Liver (tissue), 9 donors: ENCODE results near the gene HOOK1. TPM values are rescaled to one million over a fixed set of nuclear protein-coding genes. Genes with fewer than 3 reads are reported as not detected.
"Not testable (repeated sequence)": the region's sequence is repeated elsewhere in the genome, so short reads cannot be mapped to it uniquely, and the experiment has no call there.

Experiments used
- DNase-seq: peaks from one replicate; pipeline ENCODE4 v3.0.0-alpha.2; 2017; ENCODE audit warnings: low spot score
- H3K27ac ChIP-seq, 2 donors: one replicate each; pipeline ENCODE4 v1.7.0; 2013; ENCODE audit warnings: inconsistent platforms in 2 of 2, low read length in 2 of 2, control low read depth in 1 of 2, low read depth in 1 of 2, mild to moderate bottlenecking in 1 of 2
- H3K27me3 ChIP-seq, 4 donors: one replicate each; pipeline versions ENCODE4 v1.6.1 to v1.7.0; 2013; ENCODE audit warnings: low read length in 3 of 4, inconsistent platforms in 1 of 4, mild to moderate bottlenecking in 1 of 4, moderate library complexity in 1 of 4; ENCODE audit not compliant: control insufficient read depth in 4 of 4, insufficient read depth in 4 of 4
- H3K36me3 ChIP-seq, 4 donors: one replicate each; pipeline versions ENCODE4 v1.6.1 to v1.7.0; 2013; ENCODE audit warnings: low read length in 3 of 4, mild to moderate bottlenecking in 3 of 4, low read depth in 1 of 4, moderate library complexity in 1 of 4; ENCODE audit not compliant: control insufficient read depth in 4 of 4, insufficient read depth in 3 of 4
- H3K4me1 ChIP-seq, 4 donors: one replicate each; pipeline versions ENCODE4 v1.6.1 to v1.7.0; 2013; ENCODE audit warnings: low read length in 3 of 4, mild to moderate bottlenecking in 3 of 4, moderate library complexity in 1 of 4; ENCODE audit not compliant: control insufficient read depth in 4 of 4, insufficient read depth in 4 of 4
- H3K4me3 ChIP-seq, 3 donors: one replicate each; pipeline versions ENCODE4 v1.6.1 to v1.7.0; 2013; ENCODE audit warnings: low read length in 3 of 3, control low read depth in 1 of 3, low read depth in 1 of 3, mild to moderate bottlenecking in 1 of 3
- H3K9ac ChIP-seq, 2 donors: one replicate each; pipeline ENCODE4 v1.7.0; 2013; ENCODE audit warnings: low read length in 2 of 2, mild to moderate bottlenecking in 2 of 2, moderate library complexity in 2 of 2, control low read depth in 1 of 2, low read depth in 1 of 2
- H3K9me3 ChIP-seq, 4 donors: one replicate each; pipeline versions ENCODE4 v1.6.1 to v1.7.0; 2013; ENCODE audit warnings: low read length in 3 of 4; ENCODE audit not compliant: control insufficient read depth in 4 of 4
- FOXA1 ChIP-seq: IDR thresholded peaks from 2 replicates; pipeline ENCODE4 v1.6.1; 2016; ENCODE audit warnings: antibody characterized with exemption
- HNF4G ChIP-seq: IDR thresholded peaks from 2 replicates; pipeline ENCODE4 v1.6.1; 2016; ENCODE audit warnings: antibody characterized with exemption
- JUND ChIP-seq, 2 donors: IDR thresholded peaks; 2 replicates each; pipeline ENCODE4 v1.6.1; 2016; ENCODE audit warnings: antibody characterized with exemption in 2 of 2
- NR2F2 ChIP-seq: IDR thresholded peaks from 2 replicates; pipeline ENCODE4 v1.6.1; 2016; ENCODE audit warnings: antibody characterized with exemption
- RAD21 ChIP-seq, 2 donors: IDR thresholded peaks; 2 replicates each; pipeline ENCODE4 v1.6.1; 2016; ENCODE audit warnings: antibody characterized with exemption in 2 of 2, mild to moderate bottlenecking in 2 of 2
- RXRA ChIP-seq, 2 donors: IDR thresholded peaks; 2 replicates each; pipeline ENCODE4 v1.6.1; 2017 to 2018; ENCODE audit warnings: antibody characterized with exemption in 2 of 2, mild to moderate bottlenecking in 1 of 2
- SP1 ChIP-seq: IDR thresholded peaks from 2 replicates; pipeline ENCODE4 v1.6.1; 2018; ENCODE audit warnings: antibody characterized with exemption, mild to moderate bottlenecking
- TAF1 ChIP-seq: conservative IDR thresholded peaks from 2 replicates; pipeline ENCODE4 v1.6.1; 2016; ENCODE audit warnings: antibody characterized with exemption, mild to moderate bottlenecking
- YY1 ChIP-seq: IDR thresholded peaks from 2 replicates; pipeline ENCODE4 v1.6.1; 2016; ENCODE audit warnings: antibody characterized with exemption, mild to moderate bottlenecking
- WGBS: extraction: QIAGEN DNeasy Blood & Tissue Kit; methylation state at CpG from one replicate; pipeline ENCODE4 v1.1.7; 2013; 5-methylcytosine and 5-hydroxymethylcytosine counted together
- polyA plus RNA-seq, 2 donors: library from polyadenylated mRNA; stranded (reverse) in 1 of 2; unstranded in 1 of 2; fragments of 200-250 nt in 1 of 2; fragments of >200 nt in 1 of 2; fragmentation: Nextera tagmentation in 1 of 2; extraction: Ambion mirVana in 1 of 2; gene quantifications; one replicate each; pipeline versions ENCODE4 v1.2.1 to v1.2.3, GENCODE V29; 2013 to 2015
- total RNA-seq, 2 donors: library from RNA; depleted of rRNA; stranded (reverse); fragments of >200 nt; gene quantifications; one replicate each; pipeline ENCODE4 v1.2.3, GENCODE V29; 2014
- TF ChIP-seq, protein P1 (sequence below): fragments of 150-350 bp; IDR thresholded peaks from 2 replicates; pipeline ENCODE4 v1.5.1; 2017; ENCODE audit warnings: improper control_type of control experiment, low read depth, low read length; ENCODE audit not compliant: missing input control
- TF ChIP-seq, protein P2 (sequence below): IDR thresholded peaks from 2 replicates; pipeline ENCODE4 v1.6.1; 2016; ENCODE audit warnings: antibody characterized with exemption
- TF ChIP-seq, protein P3 (sequence below): IDR thresholded peaks from 2 replicates; pipeline ENCODE4 v1.6.1; 2016; ENCODE audit warnings: antibody characterized with exemption
- TF ChIP-seq, protein P4 (sequence below): IDR thresholded peaks from 2 replicates; pipeline ENCODE4 v1.6.1; 2016; ENCODE audit warnings: antibody characterized with exemption, mild to moderate bottlenecking
- donor health status: healthy.
- donor health status: healthy.
- donor health status: healthy.
- donor health status: healthy.
- donor health status: healthy.

Gene HOOK1
- total and polyA plus RNA-seq, 4 donors: 10.3 to 33.4 (median 17.5) TPM

DNA sequence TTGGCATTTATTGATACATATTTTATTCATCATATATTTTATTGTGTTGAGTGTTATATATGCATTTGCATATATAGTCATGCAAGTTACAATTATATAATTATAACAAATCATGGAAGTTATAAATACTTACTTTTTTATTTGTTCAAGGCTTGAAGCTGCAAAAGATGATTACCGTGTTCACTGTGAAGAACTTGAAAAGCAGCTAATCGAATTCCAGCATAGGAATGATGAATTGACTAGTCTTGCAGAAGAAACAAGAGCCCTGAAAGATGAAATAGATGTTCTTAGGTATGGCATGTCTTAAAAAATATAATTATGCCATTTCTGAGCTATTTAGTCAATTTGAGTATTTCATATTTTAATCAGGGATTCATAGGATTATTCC lies 32.1 kb downstream of the HOOK1 start:
- TF ChIP-seq NR2F2: no peak
- Histone ChIP-seq H3K4me3 (no peak overlapping the region), H3K27me3 (no peaks in the 10 kb centered on the region), H3K27ac (no peak overlapping the region), H3K36me3 (peaks cover 0 to 42% (median 19%) of the 10 kb centered on the region in 4 donors), H3K9ac (no peak overlapping the region), H3K9me3 (no peaks in the 10 kb centered on the region), H3K4me1 (peaks cover 0 to 3% (median 0%) of the 10 kb centered on the region in 4 donors)
- WGBS: 95% methylated on average over 2 of the region's 2 CpGs
- DNase-seq: no peak

DNA sequence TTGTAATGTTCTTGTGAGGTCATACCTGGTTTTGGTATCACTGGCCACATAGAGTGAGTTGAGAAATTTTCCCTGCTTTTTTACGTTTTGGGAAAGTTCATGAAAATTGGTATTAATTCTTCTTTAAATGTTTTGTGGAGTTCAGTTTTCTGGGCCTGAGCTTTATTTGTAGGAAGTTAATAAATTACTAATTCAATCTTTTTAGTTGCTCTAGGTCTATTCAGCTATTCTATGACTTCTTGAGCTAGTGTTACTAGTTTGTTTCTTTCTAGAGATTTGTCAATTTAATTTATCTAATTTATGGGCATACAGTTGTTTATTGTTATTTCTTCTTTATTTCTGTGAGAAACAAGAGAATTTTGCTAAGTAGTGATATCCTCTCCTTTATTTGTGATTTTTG lies 37.4 kb downstream of the HOOK1 start:
- peaks cover 2 to 27% (median 9%) of the 10 kb centered on the region in 4 donors for H3K36me3 ChIP-seq
- H3K4me3 ChIP-seq: no peak overlapping the region
- 44% methylated on average over 1 of the region's 1 CpG for WGBS
- no peaks in the 10 kb centered on the region for H3K27me3 ChIP-seq
- H3K9me3 ChIP-seq: no peaks in the 10 kb centered on the region
- peaks cover 3 to 18% (median 6%) of the 10 kb centered on the region in 4 donors for H3K4me1 ChIP-seq
- H3K9ac ChIP-seq: no peak overlapping the region
- TF ChIP-seq JUND (IDR thresholded peaks at IDR 0.05) (no peak), RAD21 (IDR thresholded peaks at IDR 0.05) (no peak), TAF1 (no peak), HNF4G (no peak)
- TF ChIP-seq, protein P1, sequence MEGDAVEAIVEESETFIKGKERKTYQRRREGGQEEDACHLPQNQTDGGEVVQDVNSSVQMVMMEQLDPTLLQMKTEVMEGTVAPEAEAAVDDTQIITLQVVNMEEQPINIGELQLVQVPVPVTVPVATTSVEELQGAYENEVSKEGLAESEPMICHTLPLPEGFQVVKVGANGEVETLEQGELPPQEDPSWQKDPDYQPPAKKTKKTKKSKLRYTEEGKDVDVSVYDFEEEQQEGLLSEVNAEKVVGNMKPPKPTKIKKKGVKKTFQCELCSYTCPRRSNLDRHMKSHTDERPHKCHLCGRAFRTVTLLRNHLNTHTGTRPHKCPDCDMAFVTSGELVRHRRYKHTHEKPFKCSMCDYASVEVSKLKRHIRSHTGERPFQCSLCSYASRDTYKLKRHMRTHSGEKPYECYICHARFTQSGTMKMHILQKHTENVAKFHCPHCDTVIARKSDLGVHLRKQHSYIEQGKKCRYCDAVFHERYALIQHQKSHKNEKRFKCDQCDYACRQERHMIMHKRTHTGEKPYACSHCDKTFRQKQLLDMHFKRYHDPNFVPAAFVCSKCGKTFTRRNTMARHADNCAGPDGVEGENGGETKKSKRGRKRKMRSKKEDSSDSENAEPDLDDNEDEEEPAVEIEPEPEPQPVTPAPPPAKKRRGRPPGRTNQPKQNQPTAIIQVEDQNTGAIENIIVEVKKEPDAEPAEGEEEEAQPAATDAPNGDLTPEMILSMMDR: no peak
- no peak overlapping the region for H3K27ac ChIP-seq
- DNase-seq: no peak

DNA sequence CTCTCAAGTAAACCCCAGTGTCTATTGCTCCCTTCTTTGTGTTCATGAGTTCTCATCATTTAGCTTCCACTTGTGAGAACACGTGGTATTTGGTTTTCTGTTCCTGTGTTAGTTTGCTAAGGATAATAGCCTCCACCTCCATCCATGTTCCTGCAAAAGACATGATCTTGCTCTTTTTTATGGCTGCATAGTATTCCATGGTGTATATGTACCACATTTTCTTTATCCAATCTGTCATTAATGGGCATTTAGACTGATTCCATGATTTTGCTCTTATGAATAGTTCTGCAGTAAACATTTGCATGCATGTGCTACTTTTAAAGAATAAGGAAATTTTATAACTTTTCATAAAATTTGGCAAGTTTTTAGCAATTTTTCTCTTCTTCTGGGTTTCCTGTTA lies 40.5 kb downstream of the HOOK1 start:
- H3K36me3 ChIP-seq: peaks cover 2 to 11% (median 2%) of the 10 kb centered on the region in 4 donors
- not testable (repeated sequence) for H3K27me3 ChIP-seq, DNase-seq, H3K9ac ChIP-seq, H3K4me3 ChIP-seq, H3K27ac ChIP-seq, H3K9me3 ChIP-seq
- 97% methylated on average over 1 of the region's 1 CpG for WGBS
- H3K4me1 ChIP-seq: peaks cover 5 to 19% (median 9%) of the 10 kb centered on the region in 4 donors

DNA sequence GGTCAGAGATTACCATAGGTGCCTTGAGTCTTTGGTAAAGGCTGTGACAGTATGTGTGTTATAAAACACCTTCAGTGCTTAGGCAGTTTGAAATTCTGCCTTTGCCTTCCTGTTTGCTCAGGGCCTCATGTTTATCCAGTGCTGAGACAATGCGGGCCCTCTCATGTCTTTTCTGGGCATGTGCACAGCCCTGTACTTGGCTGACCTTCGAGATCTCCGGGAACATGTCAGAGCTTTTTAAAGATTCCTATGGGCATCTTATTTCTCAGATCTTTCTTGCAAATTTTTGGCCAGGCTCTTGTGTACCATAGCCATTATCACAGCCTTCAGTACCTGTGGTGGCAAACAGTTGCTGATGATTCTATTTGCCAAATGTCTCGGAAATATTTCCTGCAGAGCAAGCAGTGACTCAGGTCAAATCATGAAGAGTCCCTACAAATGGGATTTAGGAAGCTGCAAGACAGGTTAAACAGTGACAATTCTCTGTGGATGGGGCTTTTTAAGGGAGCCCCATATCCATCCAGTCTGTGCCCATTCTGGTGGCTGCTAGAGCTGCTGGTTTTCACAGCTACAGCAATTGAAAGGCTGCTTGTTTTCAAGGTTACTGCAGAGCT lies 42.1 kb downstream of the HOOK1 start:
- Histone ChIP-seq H3K36me3 (peaks cover 2 to 18% (median 5%) of the 10 kb centered on the region in 4 donors), H3K9ac (peak overlapping the region in 1 of 2 donors; percentile 47), H3K27ac (peak overlapping the region in 1 of 2 donors; percentile 28), H3K4me1 (peaks cover 5 to 16% (median 9%) of the 10 kb centered on the region in 4 donors), H3K9me3 (no peaks in the 10 kb centered on the region), H3K27me3 (no peaks in the 10 kb centered on the region), H3K4me3 (no peak overlapping the region)
- WGBS: 32% methylated on average over 4 of the region's 4 CpGs
- no peak for DNase-seq
- TF ChIP-seq YY1 (peak; percentile 45), FOXA1 (peak; percentile 48), NR2F2 (no peak), RXRA (IDR thresholded peaks at IDR 0.05) (peak; percentile 55 to 65), JUND (IDR thresholded peaks at IDR 0.05) (peak; percentile 61 to 68), HNF4G (no peak), RAD21 (IDR thresholded peaks at IDR 0.05) (no peak), TAF1 (no peak), SP1 (peak; percentile 44)
- TF ChIP-seq, protein P2, sequence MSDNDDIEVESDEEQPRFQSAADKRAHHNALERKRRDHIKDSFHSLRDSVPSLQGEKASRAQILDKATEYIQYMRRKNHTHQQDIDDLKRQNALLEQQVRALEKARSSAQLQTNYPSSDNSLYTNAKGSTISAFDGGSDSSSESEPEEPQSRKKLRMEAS: peak; percentile 54
- TF ChIP-seq, protein P1: no peak
- TF ChIP-seq, protein P3, sequence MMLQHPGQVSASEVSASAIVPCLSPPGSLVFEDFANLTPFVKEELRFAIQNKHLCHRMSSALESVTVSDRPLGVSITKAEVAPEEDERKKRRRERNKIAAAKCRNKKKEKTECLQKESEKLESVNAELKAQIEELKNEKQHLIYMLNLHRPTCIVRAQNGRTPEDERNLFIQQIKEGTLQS: no peak
- TF ChIP-seq, protein P4, sequence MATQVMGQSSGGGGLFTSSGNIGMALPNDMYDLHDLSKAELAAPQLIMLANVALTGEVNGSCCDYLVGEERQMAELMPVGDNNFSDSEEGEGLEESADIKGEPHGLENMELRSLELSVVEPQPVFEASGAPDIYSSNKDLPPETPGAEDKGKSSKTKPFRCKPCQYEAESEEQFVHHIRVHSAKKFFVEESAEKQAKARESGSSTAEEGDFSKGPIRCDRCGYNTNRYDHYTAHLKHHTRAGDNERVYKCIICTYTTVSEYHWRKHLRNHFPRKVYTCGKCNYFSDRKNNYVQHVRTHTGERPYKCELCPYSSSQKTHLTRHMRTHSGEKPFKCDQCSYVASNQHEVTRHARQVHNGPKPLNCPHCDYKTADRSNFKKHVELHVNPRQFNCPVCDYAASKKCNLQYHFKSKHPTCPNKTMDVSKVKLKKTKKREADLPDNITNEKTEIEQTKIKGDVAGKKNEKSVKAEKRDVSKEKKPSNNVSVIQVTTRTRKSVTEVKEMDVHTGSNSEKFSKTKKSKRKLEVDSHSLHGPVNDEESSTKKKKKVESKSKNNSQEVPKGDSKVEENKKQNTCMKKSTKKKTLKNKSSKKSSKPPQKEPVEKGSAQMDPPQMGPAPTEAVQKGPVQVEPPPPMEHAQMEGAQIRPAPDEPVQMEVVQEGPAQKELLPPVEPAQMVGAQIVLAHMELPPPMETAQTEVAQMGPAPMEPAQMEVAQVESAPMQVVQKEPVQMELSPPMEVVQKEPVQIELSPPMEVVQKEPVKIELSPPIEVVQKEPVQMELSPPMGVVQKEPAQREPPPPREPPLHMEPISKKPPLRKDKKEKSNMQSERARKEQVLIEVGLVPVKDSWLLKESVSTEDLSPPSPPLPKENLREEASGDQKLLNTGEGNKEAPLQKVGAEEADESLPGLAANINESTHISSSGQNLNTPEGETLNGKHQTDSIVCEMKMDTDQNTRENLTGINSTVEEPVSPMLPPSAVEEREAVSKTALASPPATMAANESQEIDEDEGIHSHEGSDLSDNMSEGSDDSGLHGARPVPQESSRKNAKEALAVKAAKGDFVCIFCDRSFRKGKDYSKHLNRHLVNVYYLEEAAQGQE: peak; percentile 46
